K562 (cell line): ENCODE measurements around the gene ZNF845.

Experiments
- EGR1 ChIP-seq: fragments of 450-650 bp; conservative IDR thresholded peaks from 2 replicates; pipeline ENCODE4 v1.6.1; 2017; ENCODE audit warnings: mild to moderate bottlenecking
- POLR2A ChIP-seq: fragments of 450-650 bp; conservative IDR thresholded peaks from 2 replicates; pipeline ENCODE4 v1.6.1; 2016
- TCF3 ChIP-seq: sonication (generic); formaldehyde crosslinking; IDR thresholded peaks from 2 replicates; pipeline ENCODE4 v1.4.0; 2020; ENCODE audit warnings: mild to moderate bottlenecking, missing genetic modification reagents
- TCF7L2 ChIP-seq: fragments of 150-350 bp; IDR thresholded peaks from 2 replicates; pipeline ENCODE4 v1.6.1; 2016; ENCODE audit warnings: low read depth, mild to moderate bottlenecking, low read length, moderate library complexity
- TF ChIP-seq, protein P1 (sequence below): fragments of 450-650 bp; IDR thresholded peaks from 2 replicates; pipeline ENCODE4 v1.6.1; 2017; ENCODE audit warnings: antibody characterized with exemption, mild to moderate bottlenecking

DNA sequence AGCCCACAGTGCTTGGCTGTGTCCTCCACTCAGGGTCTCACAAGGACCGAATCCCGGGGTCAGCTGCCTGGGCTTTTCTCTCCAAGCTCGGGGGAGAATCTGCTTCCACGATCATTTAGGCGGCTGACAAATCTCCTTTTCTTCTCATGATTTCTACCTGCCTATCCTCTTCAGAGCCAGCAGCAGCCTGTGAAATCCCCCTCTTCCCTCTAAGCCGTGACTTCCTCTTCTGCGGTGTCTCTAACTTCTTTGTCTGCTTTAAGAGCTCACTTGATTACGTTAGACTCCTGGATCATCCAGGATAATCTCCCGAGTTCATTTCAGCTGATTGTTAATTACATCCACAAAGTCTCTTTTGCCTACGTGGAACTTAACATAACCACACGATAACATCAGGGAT is 22.5 kb upstream of the ZNF845 start:
- no peak for TF ChIP-seq POLR2A
- TF ChIP-seq, protein P1, sequence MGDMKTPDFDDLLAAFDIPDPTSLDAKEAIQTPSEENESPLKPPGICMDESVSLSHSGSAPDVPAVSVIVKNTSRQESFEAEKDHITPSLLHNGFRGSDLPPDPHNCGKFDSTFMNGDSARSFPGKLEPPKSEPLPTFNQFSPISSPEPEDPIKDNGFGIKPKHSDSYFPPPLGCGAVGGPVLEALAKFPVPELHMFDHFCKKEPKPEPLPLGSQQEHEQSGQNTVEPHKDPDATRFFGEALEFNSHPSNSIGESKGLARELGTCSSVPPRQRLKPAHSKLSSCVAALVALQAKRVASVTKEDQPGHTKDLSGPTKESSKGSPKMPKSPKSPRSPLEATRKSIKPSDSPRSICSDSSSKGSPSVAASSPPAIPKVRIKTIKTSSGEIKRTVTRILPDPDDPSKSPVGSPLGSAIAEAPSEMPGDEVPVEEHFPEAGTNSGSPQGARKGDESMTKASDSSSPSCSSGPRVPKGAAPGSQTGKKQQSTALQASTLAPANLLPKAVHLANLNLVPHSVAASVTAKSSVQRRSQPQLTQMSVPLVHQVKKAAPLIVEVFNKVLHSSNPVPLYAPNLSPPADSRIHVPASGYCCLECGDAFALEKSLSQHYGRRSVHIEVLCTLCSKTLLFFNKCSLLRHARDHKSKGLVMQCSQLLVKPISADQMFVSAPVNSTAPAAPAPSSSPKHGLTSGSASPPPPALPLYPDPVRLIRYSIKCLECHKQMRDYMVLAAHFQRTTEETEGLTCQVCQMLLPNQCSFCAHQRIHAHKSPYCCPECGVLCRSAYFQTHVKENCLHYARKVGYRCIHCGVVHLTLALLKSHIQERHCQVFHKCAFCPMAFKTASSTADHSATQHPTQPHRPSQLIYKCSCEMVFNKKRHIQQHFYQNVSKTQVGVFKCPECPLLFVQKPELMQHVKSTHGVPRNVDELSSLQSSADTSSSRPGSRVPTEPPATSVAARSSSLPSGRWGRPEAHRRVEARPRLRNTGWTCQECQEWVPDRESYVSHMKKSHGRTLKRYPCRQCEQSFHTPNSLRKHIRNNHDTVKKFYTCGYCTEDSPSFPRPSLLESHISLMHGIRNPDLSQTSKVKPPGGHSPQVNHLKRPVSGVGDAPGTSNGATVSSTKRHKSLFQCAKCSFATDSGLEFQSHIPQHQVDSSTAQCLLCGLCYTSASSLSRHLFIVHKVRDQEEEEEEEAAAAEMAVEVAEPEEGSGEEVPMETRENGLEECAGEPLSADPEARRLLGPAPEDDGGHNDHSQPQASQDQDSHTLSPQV = no peak
- TF ChIP-seq TCF7L2 = no peak
- TF ChIP-seq TCF3 = no peak
- no peak for TF ChIP-seq EGR1
